ENCODE results near the gene PANX2. TPM values are rescaled to one million over a fixed set of nuclear protein-coding genes. Genes with fewer than 3 reads are reported as not detected.

Gene PANX2
- total and polyA plus RNA-seq, 8 donors: 0.25 to 1.8 (median 1.1) TPM; not detected in 3

- intact Hi-C loops (cut with DNase I; ENCODE audit: low total_unique reads): no loop called here
- H3K4me3 ChIP-seq: peak overlapping the region; percentile 86 to 94 (median 90)
- WGBS, 5 donors: 8 to 15% (median 13%) methylated on average over 6 to 34 of the region's 34 CpGs
- DNase-seq: peak in 1 of 2 donors; percentile 33
- peaks cover 17 to 48% (median 32%) of the 10 kb centered on the region in 4 donors for H3K4me1 ChIP-seq
- TF ChIP-seq CTCF (IDR thresholded peaks at IDR 0.05): no peak
- TF ChIP-seq EP300 (IDR thresholded peaks at IDR 0.05): no peak
- TF ChIP-seq POLR2AphosphoS5 (IDR thresholded peaks at IDR 0.05): no peak
- TF ChIP-seq POLR2A (IDR thresholded peaks at IDR 0.05): no peak
- no peaks in the 10 kb centered on the region for H3K27me3 ChIP-seq
- H3K36me3 ChIP-seq: peaks cover 15 to 58% (median 50%) of the 10 kb centered on the region in 4 donors
- no peaks in the 10 kb centered on the region for H3K9me3 ChIP-seq
- peak overlapping the region; percentile 81 to 95 (median 90) for H3K27ac ChIP-seq
Observed at GRCh38 chr22:50199829-50200460, 29.4 kb downstream of the PANX2 start.

GRCh38 chr22:50200461-50201190 lies 30.1 kb downstream of the PANX2 start, which contains the start of gene SELENOO:
Gene SELENOO (plus strand): TSS chr22:50201011. CDS start chr22:50201037, 26 bp downstream.
- no peaks in the 10 kb centered on the region for H3K9me3 ChIP-seq
- 0 to 1% (median 0%) methylated on average over 1 to 97 of the region's 105 CpGs for WGBS, 5 donors
- H3K4me3 ChIP-seq: peak within 1 kb of the TSS; percentile 86 to 94 (median 90)
- peaks cover 13 to 58% (median 47%) of the 10 kb centered on the region in 4 donors for H3K36me3 ChIP-seq
- H3K27ac ChIP-seq: peak within 1 kb of the TSS; percentile 81 to 95 (median 90)
- H3K4me1 ChIP-seq: peaks cover 17 to 54% (median 35%) of the 10 kb centered on the region in 4 donors
- intact Hi-C loops (cut with DNase I; ENCODE audit: low total_unique reads): no loop called here
- DNase-seq: peak; percentile 93 to 98
- no peaks in the 10 kb centered on the region for H3K27me3 ChIP-seq
- TF ChIP-seq EP300 (IDR thresholded peaks at IDR 0.05) (no peak), CTCF (IDR thresholded peaks at IDR 0.05) (no peak), POLR2AphosphoS5 (IDR thresholded peaks at IDR 0.05) (peak; percentile 36 to 92 (median 85)), POLR2A (IDR thresholded peaks at IDR 0.05) (no peak)

- H3K9me3 ChIP-seq: no peaks in the 10 kb centered on the region
- 1 to 4% (median 3%) methylated on average over 24 to 115 of the region's 115 CpGs for WGBS, 5 donors
- peaks cover 13 to 58% (median 46%) of the 10 kb centered on the region in 4 donors for H3K36me3 ChIP-seq
- H3K27me3 ChIP-seq: no peaks in the 10 kb centered on the region
- DNase-seq: peak; percentile 62 to 66
- peak overlapping the region; percentile 81 to 95 (median 90) for H3K27ac ChIP-seq
- H3K4me3 ChIP-seq: peak overlapping the region; percentile 86 to 94 (median 90)
- intact Hi-C loops (cut with DNase I; ENCODE audit: low total_unique reads): no loop called here
- TF ChIP-seq EP300 (IDR thresholded peaks at IDR 0.05): no peak
- TF ChIP-seq POLR2AphosphoS5 (IDR thresholded peaks at IDR 0.05): no peak
- no peak for TF ChIP-seq CTCF (IDR thresholded peaks at IDR 0.05)
- TF ChIP-seq POLR2A (IDR thresholded peaks at IDR 0.05): no peak
- H3K4me1 ChIP-seq: peaks cover 17 to 57% (median 39%) of the 10 kb centered on the region in 4 donors
Observed at GRCh38 chr22:50201191-50202129, 30.9 kb downstream of the PANX2 start.
